ENCODE data around the gene HNRNPUL1. TPM values are rescaled to one million over a fixed set of nuclear protein-coding genes. Genes with fewer than 3 reads are reported as not detected.
"Not testable (repeated sequence)": the region's sequence is repeated elsewhere in the genome, so short reads cannot be mapped to it uniquely, and the experiment has no call there.

The HNRNPUL1 gene
- polyA plus RNA-seq, 3 donors = 47.6 to 129 (median 87.1) TPM

DNA sequence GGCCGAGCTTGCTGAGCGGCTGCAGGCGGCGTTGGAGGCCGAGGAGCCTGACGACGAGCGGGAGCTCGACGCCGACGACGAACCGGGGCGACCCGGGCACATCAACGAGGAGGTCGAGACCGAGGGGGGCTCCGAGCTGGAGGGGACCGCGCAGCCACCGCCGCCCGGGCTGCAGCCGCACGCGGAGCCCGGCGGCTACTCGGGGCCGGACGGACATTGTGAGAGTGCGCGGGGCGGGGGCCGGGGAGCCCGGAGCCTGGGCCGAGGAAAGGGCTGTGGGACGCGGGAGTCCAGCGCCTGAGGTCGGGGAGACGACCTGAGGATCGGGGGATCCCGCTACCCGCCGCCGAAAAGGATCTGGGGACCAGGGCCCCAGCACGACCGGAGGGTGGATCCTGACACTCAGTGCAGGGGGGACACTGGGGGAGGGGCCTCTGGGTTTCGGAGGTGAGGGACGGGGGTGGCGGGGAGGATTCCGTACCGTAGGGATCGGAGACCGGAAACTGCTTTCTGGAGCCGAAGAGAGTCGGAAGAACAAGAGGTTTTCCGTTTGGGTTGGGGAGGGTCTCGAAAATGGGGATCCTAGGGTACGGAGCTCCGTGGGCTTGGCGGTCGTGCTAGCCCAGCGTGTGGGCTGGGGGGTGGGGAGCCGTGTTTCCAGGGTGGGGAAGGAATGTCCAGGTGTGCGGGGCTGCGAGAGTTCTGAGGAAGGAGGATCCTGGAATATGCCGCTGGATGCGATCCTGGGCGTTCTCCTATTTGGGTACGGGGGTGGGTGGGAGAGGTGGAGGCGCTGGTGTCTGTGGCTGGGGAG, 616 bp downstream of the HNRNPUL1 start:
- H3K27ac ChIP-seq (ENCODE audit: low read depth, low read length) = peak overlapping the region; percentile 68
- 0 to 1% (median 1%) methylated on average over 61 to 75 of the region's 75 CpGs for WGBS, 3 donors

GRCh38 chr19:41265395-41266153, 1.4 kb downstream of the HNRNPUL1 start:
- no peak overlapping the region for H3K27ac ChIP-seq (ENCODE audit: low read depth, low read length)
- 10 to 21% (median 20%) methylated on average over 17 of the region's 17 CpGs for WGBS, 3 donors

GRCh38 chr19:41269055-41269454, 4.9 kb downstream of the HNRNPUL1 start:
- 91 to 99% (median 94%) methylated on average over 2 of the region's 2 CpGs for WGBS, 3 donors
- no peak overlapping the region for H3K27ac ChIP-seq (ENCODE audit: low read depth, low read length)

DNA sequence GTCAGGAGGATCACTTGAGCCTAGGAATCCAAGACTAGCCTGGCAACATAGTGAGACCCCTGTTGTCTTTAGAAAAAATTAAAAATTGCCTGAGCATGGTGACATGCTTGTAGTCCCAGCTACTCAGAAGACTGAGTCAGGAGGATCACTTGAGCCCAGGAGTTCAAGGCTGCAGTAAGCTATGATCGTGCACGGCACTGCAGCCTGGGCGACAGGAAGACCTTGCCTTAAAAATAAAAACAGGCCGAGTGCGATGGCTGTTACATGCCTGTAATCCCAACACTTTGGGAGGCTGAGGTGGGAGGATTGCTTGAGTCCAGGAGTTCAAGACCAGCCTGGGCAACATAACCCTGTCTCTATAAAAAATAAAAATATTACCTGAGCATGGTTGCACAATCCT, 5.4 kb downstream of the HNRNPUL1 start:
- WGBS, 3 donors = 89 to 93% (median 92%) methylated on average over 5 of the region's 5 CpGs
- no peak overlapping the region for H3K27ac ChIP-seq (ENCODE audit: low read depth, low read length)

- 90 to 91% (median 90%) methylated on average over 6 of the region's 6 CpGs for WGBS, 3 donors
- H3K27ac ChIP-seq (ENCODE audit: low read depth, low read length) = no peak overlapping the region
Measured at GRCh38 chr19:41273076-41273475, 8.9 kb downstream of the HNRNPUL1 start.

GRCh38 chr19:41274802-41275201, 10.6 kb downstream of the HNRNPUL1 start:
- H3K27ac ChIP-seq (ENCODE audit: low read depth, low read length) = no peak overlapping the region
- WGBS, 3 donors = 92 to 93% (median 93%) methylated on average over 5 of the region's 5 CpGs

DNA sequence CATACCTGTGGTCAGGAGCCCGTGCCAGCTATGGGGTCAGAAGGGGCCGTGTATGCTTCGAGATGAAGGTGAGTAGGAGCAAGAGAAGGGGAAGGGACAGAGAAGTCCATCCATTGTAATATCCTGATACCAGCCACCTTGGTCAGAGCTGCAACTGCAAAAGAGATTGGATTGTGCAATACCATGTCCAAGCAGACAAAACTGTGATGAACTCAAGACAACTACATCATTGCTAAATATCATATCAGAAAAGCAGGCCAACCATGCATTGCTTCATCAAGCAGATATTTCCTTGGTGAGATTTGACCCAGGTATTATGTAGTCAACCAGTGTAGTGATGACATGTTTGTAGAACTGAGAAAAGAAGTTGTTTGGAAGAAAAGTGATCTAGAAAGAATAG, 12.1 kb downstream of the HNRNPUL1 start:
- WGBS, 3 donors = 47 to 64% (median 61%) methylated on average over 3 of the region's 3 CpGs
- no peak overlapping the region for H3K27ac ChIP-seq (ENCODE audit: low read depth, low read length)

GRCh38 chr19:41278478-41278877, 14.3 kb downstream of the HNRNPUL1 start:
- 93 to 99% (median 95%) methylated on average over 2 of the region's 2 CpGs for WGBS, 3 donors
- no peak overlapping the region for H3K27ac ChIP-seq (ENCODE audit: low read depth, low read length)

GRCh38 chr19:41288673-41289530, 24.7 kb downstream of the HNRNPUL1 start:
- H3K27ac ChIP-seq (ENCODE audit: low read depth, low read length) = no peak overlapping the region
- WGBS, 3 donors = 79 to 84% (median 80%) methylated on average over 3 of the region's 3 CpGs

DNA sequence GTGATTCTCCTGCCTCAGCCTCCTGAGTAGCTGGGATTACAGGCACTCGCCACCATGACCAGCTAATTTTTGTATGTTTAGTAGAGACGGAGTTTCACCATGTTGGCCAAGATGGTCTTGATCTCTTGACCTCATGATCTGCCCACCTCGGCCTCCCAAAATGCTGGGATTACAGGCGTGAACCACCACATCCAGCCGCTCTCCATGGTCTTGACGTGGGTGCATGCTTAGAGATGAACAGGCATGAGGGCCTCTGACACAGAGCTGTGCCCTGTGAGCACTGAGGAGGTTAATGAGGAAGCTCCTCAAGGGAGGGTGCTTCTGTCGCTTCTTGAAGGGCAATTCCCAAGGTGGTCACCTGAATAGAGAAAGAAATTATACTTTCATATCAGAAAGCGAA, 25.6 kb downstream of the HNRNPUL1 start:
- not testable (repeated sequence) for H3K27ac ChIP-seq (ENCODE audit: low read depth, low read length)
- 93 to 96% (median 94%) methylated on average over 8 of the region's 8 CpGs for WGBS, 3 donors

DNA sequence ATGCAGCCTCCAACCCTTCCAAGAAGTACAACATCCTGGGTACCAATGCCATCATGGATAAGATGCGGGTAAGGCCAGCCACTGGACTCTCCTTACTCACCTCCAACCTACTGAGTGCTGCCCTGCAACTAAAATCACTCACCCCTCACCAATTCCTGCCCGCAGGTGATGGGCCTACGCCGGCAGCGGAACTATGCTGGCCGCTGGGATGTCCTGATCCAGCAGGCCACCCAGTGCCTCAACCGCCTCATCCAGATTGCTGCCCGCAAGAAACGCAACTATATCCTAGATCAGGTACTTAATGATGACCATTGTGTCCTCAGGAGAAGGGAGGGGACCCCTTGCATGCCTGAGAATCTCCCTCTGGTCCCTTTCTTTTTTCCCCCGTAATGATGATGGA, 30.2 kb downstream of the HNRNPUL1 start:
- WGBS, 3 donors = 94 to 97% (median 96%) methylated on average over 10 of the region's 10 CpGs
- no peak overlapping the region for H3K27ac ChIP-seq (ENCODE audit: low read depth, low read length)

DNA sequence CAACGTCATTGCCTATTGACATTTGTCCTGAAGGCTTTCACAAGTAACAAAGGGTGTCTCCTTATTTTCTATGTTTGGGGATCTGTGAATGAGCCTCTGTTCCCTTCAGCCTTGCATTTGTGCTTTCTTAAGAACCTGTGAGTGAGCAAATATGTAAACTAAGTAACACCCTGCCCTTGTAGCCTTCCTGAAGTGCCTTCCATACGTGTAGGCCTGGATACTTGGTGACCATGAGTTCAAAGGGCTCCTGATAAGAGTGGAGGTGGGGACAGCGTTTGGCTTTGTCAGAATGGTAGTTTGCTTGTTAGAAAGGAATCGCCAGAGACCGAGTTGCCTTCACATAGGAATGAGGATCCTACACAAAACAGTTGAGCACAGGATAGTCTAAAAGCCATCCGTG, 31.3 kb downstream of the HNRNPUL1 start:
- WGBS, 3 donors = 56 to 82% (median 78%) methylated on average over 6 of the region's 6 CpGs
- no peak overlapping the region for H3K27ac ChIP-seq (ENCODE audit: low read depth, low read length)

GRCh38 chr19:41296433-41296871, 32.3 kb downstream of the HNRNPUL1 start:
- WGBS, 3 donors = 75 to 83% (median 82%) methylated on average over 2 of the region's 2 CpGs
- no peak overlapping the region for H3K27ac ChIP-seq (ENCODE audit: low read depth, low read length)

DNA sequence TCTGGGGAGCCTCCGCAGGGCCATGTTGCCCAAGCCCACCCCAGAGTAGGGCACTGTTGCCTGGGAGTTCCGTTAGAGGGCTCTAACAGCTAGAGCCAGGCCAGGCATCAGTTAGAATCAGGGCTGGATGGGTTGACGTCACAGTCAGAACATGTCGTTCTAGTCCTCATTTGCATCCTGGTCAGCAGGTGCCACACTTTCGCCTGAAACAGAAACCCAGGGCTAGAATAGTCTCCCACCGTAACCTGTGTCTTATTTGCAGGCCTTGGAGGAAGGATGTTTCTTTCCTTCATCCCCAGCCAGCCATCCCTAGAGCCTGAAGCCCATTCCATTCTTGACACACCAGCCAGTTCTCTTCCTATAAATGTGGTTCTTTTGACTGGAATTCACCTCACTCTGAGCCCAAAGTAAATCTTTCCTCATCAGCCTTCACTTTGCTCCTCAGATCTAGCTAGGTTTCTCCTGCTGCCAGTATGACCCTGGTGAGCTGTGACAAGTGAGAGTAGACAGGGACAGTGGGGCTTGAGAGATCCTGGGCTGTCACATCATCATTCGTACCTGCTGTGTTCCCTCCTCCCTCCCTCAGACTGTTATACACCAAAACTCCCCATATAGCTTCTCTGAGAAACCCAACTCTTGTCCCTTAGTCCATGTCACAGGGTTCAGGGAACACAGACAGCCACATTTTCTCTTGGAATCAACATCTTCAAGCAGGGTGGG, 33.6 kb downstream of the HNRNPUL1 start:
- H3K27ac ChIP-seq (ENCODE audit: low read depth, low read length) = peak overlapping the region; percentile 84
- 64 to 70% (median 67%) methylated on average over 7 of the region's 7 CpGs for WGBS, 3 donors

- WGBS, 3 donors = 25 to 52% (median 30%) methylated on average over 4 of the region's 4 CpGs
- H3K27ac ChIP-seq (ENCODE audit: low read depth, low read length) = peak overlapping the region; percentile 40
Measured at GRCh38 chr19:41298348-41298964, 34.3 kb downstream of the HNRNPUL1 start.

DNA sequence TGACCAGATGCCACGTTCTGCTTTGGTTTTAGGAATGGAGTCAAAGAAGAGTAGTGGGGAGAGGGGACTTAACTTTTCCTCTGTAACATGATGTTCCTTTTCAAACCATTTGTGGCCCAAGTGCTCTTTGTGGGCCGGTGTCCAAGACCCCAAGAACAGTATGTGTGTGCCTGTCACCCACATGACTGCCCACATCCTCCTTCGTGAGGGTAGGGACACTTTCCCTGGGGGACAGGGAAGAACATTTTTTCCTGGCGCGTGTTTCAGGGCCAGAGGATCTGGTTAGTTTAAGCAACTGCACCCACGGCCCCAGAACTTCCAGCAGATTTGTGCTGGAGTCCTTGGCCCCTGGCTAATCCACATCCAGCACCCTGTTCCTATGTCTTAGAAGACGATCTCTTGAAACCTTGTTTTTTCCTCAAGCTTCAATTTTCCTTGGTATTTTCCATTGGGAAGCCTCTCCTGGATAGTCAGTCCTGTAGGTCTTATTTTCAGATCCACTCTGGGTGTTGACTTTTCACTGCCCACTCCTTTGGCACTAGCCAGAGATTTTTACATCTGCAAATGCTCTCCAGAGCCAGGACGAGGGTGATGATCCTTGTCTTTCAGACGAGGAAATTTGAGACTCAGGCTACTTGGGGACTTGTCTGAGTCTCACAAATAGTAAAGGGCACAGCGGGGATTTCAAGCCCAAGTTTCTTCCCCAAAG, 35.0 kb downstream of the HNRNPUL1 start:
- WGBS, 3 donors = 38 to 77% (median 42%) methylated on average over 10 of the region's 10 CpGs
- H3K27ac ChIP-seq (ENCODE audit: low read depth, low read length) = no peak overlapping the region

DNA sequence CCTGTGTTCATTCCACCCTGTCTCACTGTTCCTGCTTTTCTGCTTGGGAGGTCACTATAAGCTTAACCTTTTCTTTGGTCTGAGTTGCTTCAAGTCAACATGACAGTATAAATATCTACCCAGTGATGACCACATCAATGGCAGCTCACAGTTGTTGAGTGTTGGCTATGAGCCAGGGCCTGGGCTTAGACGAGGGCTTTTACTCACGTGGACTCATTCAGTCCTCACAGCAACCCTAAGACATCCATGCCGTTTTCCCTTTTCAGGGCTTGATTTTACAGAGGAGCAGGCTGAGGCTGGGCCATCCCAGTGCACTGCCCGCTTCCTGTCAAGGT, 35.5 kb downstream of the HNRNPUL1 start:
- WGBS, 3 donors = 31 to 49% (median 39%) methylated on average over 4 of the region's 4 CpGs
- no peak overlapping the region for H3K27ac ChIP-seq (ENCODE audit: low read depth, low read length)

Measured in adipose tissue (tissue), 3 donors.